ENCODE data around the gene ZCCHC7.

DNA sequence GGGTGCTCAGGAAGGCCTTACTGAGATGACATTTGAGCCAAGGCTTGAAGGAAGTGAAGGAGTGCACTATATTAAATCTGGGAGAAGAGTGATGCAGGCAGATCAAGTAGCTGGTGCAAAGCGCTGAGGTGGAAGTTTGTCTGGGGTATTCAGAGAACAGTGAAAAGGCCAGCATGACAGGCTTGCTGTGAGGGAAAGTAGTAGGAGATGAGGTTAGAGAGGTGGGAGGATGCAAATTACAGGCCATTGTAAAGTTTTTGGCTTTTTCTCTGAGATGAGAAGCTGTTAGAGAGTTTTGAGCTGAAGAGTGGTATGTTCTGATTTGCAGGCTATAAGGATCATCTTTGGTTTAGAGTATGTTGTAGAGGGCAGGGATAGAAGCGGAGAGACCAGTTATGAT, 221.3 kb downstream of the ZCCHC7 start:
- TF ChIP-seq, protein P1, sequence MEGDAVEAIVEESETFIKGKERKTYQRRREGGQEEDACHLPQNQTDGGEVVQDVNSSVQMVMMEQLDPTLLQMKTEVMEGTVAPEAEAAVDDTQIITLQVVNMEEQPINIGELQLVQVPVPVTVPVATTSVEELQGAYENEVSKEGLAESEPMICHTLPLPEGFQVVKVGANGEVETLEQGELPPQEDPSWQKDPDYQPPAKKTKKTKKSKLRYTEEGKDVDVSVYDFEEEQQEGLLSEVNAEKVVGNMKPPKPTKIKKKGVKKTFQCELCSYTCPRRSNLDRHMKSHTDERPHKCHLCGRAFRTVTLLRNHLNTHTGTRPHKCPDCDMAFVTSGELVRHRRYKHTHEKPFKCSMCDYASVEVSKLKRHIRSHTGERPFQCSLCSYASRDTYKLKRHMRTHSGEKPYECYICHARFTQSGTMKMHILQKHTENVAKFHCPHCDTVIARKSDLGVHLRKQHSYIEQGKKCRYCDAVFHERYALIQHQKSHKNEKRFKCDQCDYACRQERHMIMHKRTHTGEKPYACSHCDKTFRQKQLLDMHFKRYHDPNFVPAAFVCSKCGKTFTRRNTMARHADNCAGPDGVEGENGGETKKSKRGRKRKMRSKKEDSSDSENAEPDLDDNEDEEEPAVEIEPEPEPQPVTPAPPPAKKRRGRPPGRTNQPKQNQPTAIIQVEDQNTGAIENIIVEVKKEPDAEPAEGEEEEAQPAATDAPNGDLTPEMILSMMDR (conservative IDR thresholded peaks at IDR 0.05; ENCODE audit: low read depth, low read length) = no peak
- TF ChIP-seq EZH2 (IDR thresholded peaks at IDR 0.05; ENCODE audit: borderline replicate concordance, low read depth, low read length, poor library complexity, severe bottlenecking) = no peak

Data from A673 (cell line).